Measurements from ENCODE around the gene SMPD1.

Gene SMPD1

GRCh38 chr11:6442441-6442840 lies 52.2 kb downstream of the SMPD1 start:
- H3K27ac ChIP-seq: no peak overlapping the region
- TF ChIP-seq CTCF (IDR thresholded peaks at IDR 0.05): no peak

GRCh38 chr11:6443269-6444003 lies 53.2 kb downstream of the SMPD1 start:
- Histone ChIP-seq H3K4me1 (ENCODE audit: control insufficient read depth in 1 of 2, insufficient read depth in 1 of 2, low read depth in 1 of 2, low read length in 1 of 2) (peaks cover 0 to 6% of the 10 kb centered on the region in 2 experiments), H3K9me3 (no peaks in the 10 kb centered on the region), H3K36me3 (no peaks in the 10 kb centered on the region), H3K4me3 (ENCODE audit: low read depth in 1 of 2, low read length in 1 of 2) (no peak overlapping the region), H3K27ac (no peak overlapping the region), H3K27me3 (peaks cover 4% of the 10 kb centered on the region)
- TF ChIP-seq CTCF (IDR thresholded peaks at IDR 0.05): peak; percentile 66

More at GRCh38 chr11:6442441-6442840, 52.2 kb downstream of the SMPD1 start:
- peaks cover 4 to 14% of the 10 kb centered on the region in 2 experiments for H3K4me1 ChIP-seq (ENCODE audit: control insufficient read depth in 1 of 2, insufficient read depth in 1 of 2, low read depth in 1 of 2, low read length in 1 of 2)
- peaks cover 4% of the 10 kb centered on the region for H3K27me3 ChIP-seq
- no peaks in the 10 kb centered on the region for H3K9me3 ChIP-seq
- H3K4me3 ChIP-seq (ENCODE audit: low read depth in 1 of 2, low read length in 1 of 2): no peak overlapping the region
- H3K36me3 ChIP-seq: no peaks in the 10 kb centered on the region
